CD4-positive, alpha-beta T cell treated with Interleukin-15 for 1 hour (primary cell): Measurements from ENCODE around the gene GRAP2.

Source experiments
- DNase-seq: peaks from one replicate; pipeline ENCODE4 v3.0.0-alpha.2; 2020

Gene GRAP2

DNA sequence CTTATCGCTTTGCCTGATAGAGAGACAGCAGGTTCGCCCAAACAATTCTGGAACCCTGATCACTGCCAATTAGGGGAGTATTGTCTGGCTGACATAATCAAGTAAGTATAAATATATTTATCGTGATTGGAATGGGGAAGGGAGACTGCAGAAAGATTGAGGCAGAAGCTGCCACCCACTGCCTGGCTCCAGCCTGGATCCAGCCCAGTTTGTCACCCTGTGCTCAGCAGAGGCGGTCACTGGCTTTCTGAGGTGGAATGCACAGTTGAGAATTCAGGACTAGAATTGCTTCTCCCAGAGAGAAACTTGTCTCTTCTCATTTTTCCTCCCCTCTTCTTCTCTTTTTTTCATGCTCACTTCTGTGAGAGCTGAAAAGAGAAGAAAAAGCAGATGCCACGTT, 25.9 kb downstream of the GRAP2 start:
- DNase-seq = no peak

DNA sequence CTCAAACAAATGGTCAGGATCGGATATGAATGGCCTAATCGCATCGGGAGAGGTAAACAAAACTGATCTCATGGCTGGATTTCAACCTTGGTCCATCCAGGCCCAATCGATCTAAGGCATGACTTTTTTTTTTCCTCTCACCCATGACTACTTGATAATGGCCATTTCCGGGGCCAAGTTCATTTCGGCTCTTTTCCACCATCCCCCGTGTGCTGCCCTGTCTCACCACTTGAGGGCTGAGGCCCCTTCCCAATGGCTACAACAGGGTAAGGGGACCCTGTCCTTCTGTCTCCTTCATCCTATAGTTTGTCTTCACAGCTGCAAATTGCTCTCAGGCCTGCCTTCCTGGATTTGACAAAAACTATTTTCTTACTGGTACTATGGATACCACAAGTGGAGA, 26.7 kb downstream of the GRAP2 start:
- no peak for DNase-seq

- DNase-seq = no peak
These were observed 27.9 kb downstream of the GRAP2 start for GRCh38 chr22:39928536-39929520.

- DNase-seq = no peak
These were observed 30.4 kb downstream of the GRAP2 start for GRCh38 chr22:39931251-39931650.

GRCh38 chr22:39932166-39932565, 31.3 kb downstream of the GRAP2 start:
- no peak for DNase-seq

DNA sequence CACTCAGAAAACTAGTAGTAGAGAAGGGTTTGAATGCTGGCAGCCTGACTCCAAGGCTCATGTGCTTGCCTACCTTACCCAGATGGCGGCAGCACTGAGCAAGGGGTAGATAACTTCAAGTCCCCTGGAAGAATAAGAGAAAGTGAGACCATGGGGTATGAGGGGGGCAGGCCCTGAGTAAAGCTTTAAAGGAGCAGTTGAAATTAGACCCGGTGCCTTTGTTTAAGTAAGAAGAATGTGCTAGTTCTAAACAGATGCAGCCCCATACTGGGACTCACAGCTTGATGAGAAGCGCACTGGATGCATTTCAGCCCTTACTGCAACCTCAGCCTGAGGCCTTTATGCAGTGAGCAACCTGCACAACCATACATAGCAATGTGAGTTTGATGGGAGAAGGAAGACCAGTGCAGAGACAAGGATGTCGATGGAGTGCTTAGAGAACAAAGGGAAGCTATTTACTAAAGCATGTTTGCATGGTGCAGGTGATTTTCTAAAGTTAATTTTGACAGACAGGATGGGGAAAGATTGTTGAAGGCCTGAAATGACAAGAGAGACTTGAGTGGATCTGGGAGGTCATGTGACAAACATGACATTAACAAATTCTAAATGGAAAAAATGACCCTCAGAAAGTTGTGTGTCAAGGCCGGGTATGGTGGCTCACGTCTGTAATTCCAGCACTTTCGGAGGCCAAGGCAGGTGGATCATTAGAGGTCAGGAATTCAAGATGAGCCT, 32.2 kb downstream of the GRAP2 start:
- DNase-seq = peak; percentile 56

GRCh38 chr22:39933741-39934140, 32.9 kb downstream of the GRAP2 start:
- DNase-seq = no peak

- DNase-seq = no peak
These were observed 34.2 kb downstream of the GRAP2 start for GRCh38 chr22:39935116-39935515.

GRCh38 chr22:39935612-39936011, 34.7 kb downstream of the GRAP2 start:
- no peak for DNase-seq

- no peak for DNase-seq
These were observed 35.8 kb downstream of the GRAP2 start for GRCh38 chr22:39936523-39937145.

- DNase-seq = peak; percentile 34
These were observed 37.0 kb downstream of the GRAP2 start for GRCh38 chr22:39937906-39938305.

GRCh38 chr22:39938509-39939111, 37.7 kb downstream of the GRAP2 start:
- DNase-seq = no peak

GRCh38 chr22:39939830-39940229, 38.9 kb downstream of the GRAP2 start:
- DNase-seq = no peak

- no peak for DNase-seq
These were observed 39.9 kb downstream of the GRAP2 start for GRCh38 chr22:39940757-39941305.

DNA sequence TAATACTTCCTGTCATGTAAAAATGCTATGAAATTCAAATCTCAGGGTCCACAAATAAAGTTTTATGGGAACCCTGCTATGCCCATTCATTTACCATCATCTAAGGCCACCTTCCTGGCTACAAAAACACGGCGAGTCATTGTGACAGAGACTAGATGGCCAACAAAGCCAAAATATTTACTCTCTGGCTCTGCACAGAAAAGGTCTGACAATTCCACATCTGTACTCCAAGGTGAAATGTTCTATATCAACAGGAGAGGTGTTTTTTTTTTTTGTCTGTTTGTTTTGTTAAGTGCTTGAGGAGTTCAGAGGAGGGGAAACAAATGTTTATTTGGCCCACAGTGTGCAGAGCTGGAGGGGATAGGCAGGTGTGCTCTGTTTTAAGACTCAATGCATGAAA, 40.7 kb downstream of the GRAP2 start:
- DNase-seq = no peak

GRCh38 chr22:39942439-39943230, 41.8 kb downstream of the GRAP2 start:
- DNase-seq = no peak

DNA sequence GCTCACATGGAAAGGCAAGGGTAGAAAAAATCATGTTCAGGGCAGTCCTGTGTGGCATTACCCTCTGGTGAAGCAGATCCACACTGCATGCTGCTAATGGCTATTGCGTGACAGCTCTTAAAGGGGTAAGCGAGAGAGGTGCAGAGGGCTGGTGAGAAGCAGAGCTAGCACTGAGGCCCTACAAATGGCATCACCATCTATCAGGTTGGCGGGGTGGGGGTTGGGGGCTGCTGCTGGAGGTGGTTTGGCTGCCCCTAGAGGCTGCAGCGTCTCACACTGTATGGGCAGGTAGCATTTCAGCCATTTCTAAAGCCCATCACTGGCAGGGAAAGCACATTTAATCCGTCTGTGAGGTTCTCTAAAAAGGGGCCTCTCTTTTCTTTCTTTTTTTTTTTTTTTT, 42.5 kb downstream of the GRAP2 start:
- DNase-seq = peak; percentile 39

DNA sequence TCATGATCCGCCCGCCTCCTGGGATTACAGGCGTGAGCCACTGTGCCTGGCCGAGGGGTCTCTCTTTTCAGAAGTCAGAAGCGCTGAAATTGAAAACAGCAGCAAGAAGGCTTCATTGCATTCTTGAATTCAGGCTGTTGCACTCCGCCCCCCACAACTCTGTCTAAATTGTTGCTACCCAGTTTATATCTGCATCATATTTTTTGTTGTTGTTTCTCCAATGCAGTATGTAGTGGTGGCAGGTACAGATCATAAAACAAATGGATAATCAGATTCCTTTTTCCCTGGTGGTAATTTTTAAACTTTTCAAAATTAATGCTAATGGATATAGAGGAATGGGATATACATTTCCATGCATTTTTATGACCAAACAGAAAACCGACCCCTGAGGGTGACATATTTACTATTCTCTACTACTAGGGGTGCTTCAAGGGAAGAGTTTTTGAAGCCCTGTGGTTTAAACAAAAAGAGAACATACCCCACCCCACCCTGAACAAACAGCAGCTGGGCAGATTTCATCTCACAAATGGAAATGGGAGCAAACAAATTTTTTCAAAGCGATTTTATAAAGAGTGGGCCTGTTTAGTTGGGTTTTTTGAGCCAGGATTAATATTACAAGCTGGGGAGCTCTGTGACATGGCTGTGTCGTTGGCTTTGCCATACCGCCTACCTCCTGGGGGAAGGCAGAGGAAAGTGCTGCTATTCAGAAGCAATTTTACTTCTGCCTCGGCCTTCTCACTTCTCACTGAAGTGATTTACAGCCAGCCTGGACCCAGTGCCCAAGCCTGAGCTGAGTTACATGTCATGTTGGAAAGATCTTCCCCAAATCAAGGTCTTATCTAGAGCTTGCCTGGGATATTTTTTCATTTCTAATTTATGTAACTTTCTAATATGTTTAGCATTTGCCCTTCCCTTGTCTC, 43.3 kb downstream of the GRAP2 start:
- no peak for DNase-seq

- no peak for DNase-seq
These were observed 45.2 kb downstream of the GRAP2 start for GRCh38 chr22:39946126-39946502.

GRCh38 chr22:39946503-39947219, 45.8 kb downstream of the GRAP2 start:
- no peak for DNase-seq
